PC-9 (cell line): ENCODE data around the gene CRAMP1.

ENCODE experiments used
- CTCF ChIP-seq: fragments of 200-600 bp; sonication (generic); conservative IDR thresholded peaks from 2 replicates; pipeline ENCODE4 v1.6.1; 2017; ENCODE audit warnings: mixed run types, antibody characterized with exemption, mild to moderate bottlenecking, moderate library complexity
- EZH2 ChIP-seq: fragments of 200-600 bp; sonication (generic); IDR thresholded peaks from 2 replicates; pipeline ENCODE4 v1.8.0; 2017; ENCODE audit warnings: antibody characterized with exemption, low read depth

GRCh38 chr16:1681032-1681431, 68.9 kb downstream of the CRAMP1 start:
- TF ChIP-seq CTCF, result no peak
- no peak for TF ChIP-seq EZH2
